Heart left ventricle (tissue), 16 donors: ENCODE data around the gene KLHL35. TPM values are rescaled to one million over a fixed set of nuclear protein-coding genes. Genes with fewer than 3 reads are reported as not detected.

Experiments
- ATAC-seq, 4 donors: fragments of 200-7000 bp; cut with Tn5 transposase; one replicate each; pipeline ENCODE4 v1.9.1; 2020 to 2022; ENCODE audit warnings: moderate library complexity in 4 of 4, mild to moderate bottlenecking in 3 of 4, moderate number of reproducible peaks in 1 of 4
- DNase-seq, 5 donors: peaks; one replicate each; pipeline ENCODE4 v3.0.0-alpha.2; 2020
- H3K27ac ChIP-seq, 12 donors: fragments of 200-600 bp; sonication (generic) in 4 of 12; one replicate each; pipeline versions ENCODE4 v1.5.0 to v1.8.0; 2016 to 2022; ENCODE audit warnings: mild to moderate bottlenecking in 2 of 12
- H3K27me3 ChIP-seq, 9 donors: fragments of 200-600 bp; sonication (generic) in 2 of 9; one replicate each; pipeline versions ENCODE4 v1.5.1 to v1.8.0; 2016 to 2022; ENCODE audit warnings: mild to moderate bottlenecking in 3 of 9
- H3K36me3 ChIP-seq, 9 donors: fragments of 200-600 bp; sonication (generic) in 2 of 9; one replicate each; pipeline versions ENCODE4 v1.5.0 to v1.8.0; 2018 to 2022; ENCODE audit warnings: mild to moderate bottlenecking in 2 of 9
- H3K4me1 ChIP-seq, 12 donors: fragments of 200-600 bp; sonication (generic) in 4 of 12; one replicate each; pipeline versions ENCODE4 v1.5.0 to v1.8.0; 2016 to 2022; ENCODE audit warnings: mild to moderate bottlenecking in 3 of 12
- H3K4me3 ChIP-seq, 12 donors: fragments of 200-600 bp; sonication (generic) in 4 of 12; one replicate each; pipeline versions ENCODE4 v1.5.0 to v1.8.0; 2017 to 2022; ENCODE audit warnings: mild to moderate bottlenecking in 9 of 12, moderate library complexity in 4 of 12
- H3K9me3 ChIP-seq, 12 donors: fragments of 200-600 bp; sonication (generic) in 4 of 12; one replicate each; pipeline versions ENCODE4 v1.5.0 to v1.8.0; 2016 to 2022; ENCODE audit warnings: mild to moderate bottlenecking in 1 of 12
- POLR2A ChIP-seq, 2 donors: fragments of 450-650 bp; IDR thresholded peaks; one replicate each; pipeline ENCODE4 v1.6.1; 2017; ENCODE audit warnings: antibody characterized with exemption in 2 of 2, mild to moderate bottlenecking in 2 of 2, moderate library complexity in 2 of 2
- WGBS, 4 donors: extraction: QIAGEN DNeasy Blood & Tissue Kit in 2 of 4; methylation state at CpG; one replicate each; pipeline versions ENCODE4 v1.1.5 to v1.1.7; 2013 to 2018; 5-methylcytosine and 5-hydroxymethylcytosine counted together
- intact Hi-C, 10 donors: fragments of 100-400 bp; cut with DNase I; formaldehyde crosslinking; loops; one replicate each; pipeline versions ENCODE4 v1.11.1 to v1.14.2; 2022
- polyA plus RNA-seq, 2 donors: library from polyadenylated mRNA; stranded (reverse); fragments of 200-250 nt; gene quantifications; one replicate each; pipeline ENCODE4 v1.2.3, GENCODE V29; 2013
- total RNA-seq, 9 donors: library from RNA; depleted of rRNA in 2 of 9; stranded (reverse); fragments of >200 nt in 2 of 9; fragmentation: NEBNext Ultra II Directional in 3 of 9; extraction: Animal tissue kit (Norgen Biotek cat#: 25700) in 3 of 9; gene quantifications; one replicate each; pipeline versions ENCODE4 v1.1.0 to v1.2.4, GENCODE V29; 2016 to 2023
- TF ChIP-seq, protein P1 (sequence below), 12 donors: fragments of 200-600 bp; sonication (generic) in 4 of 12; IDR thresholded peaks; one replicate each; pipeline versions ENCODE4 v1.5.0 to v1.8.0; 2018 to 2022; ENCODE audit warnings: antibody characterized with exemption in 12 of 12, mild to moderate bottlenecking in 5 of 12
- donor health status: ischemic (EF 13 %, LVEDD 7.1; RV severe dilation, severe dysfunction).
- donor health status: healthy with polysubstance abuse.
- donor health status: DM: no; HTN: yes; CAD: no.
- donor health status: DM: no; HTN: no; CAD: no.
- donor health status: ischemic (EF 25% LVEDD 6.9; RV normal size, moderate dysfunction).
- donor health status: ischemic (EF 25% LVEDD 5.7; RV mildly dilated, moderate dysfunction).
- donor health status: healthy.
- donor health status: DM: yes; HTN: yes; CAD: no.
- donor health status: ischemic (EF 35%, LVEDD 5.7; RV mildly dilated, moderate dysfunction).
- donor health status: nonischemic (EF 11% LVEDD 7.7; RV severe dilation, severe dysfunction).
- donor health status: DM: yes; HTN: yes; CAD: no.
- donor health status: PGD.
- donor health status: ischemic (EF 29% LVEDD 5.4; RV normal size, mild dysfunction).
- donor health status: nonischemic (EF 23%, LVEDD 6.1; RV moderate dilation, normal function).

The KLHL35 gene
- total and polyA plus RNA-seq, 11 donors = 0.11 to 1.1 (median 0.45) TPM; not detected in 1

DNA sequence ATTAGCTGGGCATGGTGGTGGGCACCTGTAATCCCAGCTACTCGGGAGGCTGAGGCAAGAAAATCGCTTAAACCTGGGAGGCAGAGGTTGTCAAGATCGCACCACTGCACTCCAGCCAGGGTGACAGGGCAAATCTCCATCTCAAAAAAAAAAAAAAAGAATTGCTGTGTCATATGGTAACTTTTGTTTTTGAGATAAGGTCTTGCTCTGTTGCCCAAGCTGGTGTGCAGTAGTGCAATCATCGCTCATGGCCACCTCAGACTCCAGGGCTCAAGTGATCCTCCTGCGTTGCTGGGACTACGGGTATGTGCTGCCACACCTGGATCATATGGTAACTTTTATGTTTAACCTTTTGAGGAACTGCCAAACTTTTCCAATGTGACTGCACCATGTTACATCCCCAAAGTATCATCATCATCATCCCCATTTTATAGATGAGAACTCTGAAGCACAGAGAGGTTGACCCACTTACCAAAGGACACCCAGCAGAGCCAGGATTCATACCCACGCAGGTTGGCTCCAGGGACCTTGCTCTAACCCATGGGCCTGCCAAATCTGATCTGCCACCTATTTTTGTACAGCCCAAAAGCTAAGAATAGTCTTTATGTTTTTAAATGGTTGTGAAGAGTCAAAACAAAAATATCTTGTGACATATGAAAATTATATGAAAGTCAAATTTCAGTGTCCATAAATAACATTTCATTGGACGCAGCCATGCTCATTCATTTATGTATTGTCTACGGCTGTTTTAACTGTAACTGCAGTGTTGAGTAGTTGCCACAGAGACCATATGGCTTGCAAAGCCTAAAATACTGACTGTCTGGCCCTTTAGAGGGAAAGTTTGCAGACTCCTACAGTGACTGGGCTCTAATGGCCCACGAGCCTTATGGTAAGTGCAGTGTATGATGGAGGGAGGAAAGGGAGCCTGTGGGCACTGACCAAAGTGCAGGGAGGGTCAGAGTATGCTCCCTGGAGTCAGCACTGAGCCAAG, 47.5 kb upstream of the KLHL35 start:
- WGBS, 4 donors = 80 to 85% (median 81%) methylated on average over 10 of the region's 10 CpGs
- peaks cover 0 to 43% (median 14%) of the 10 kb centered on the region in 12 donors for H3K4me1 ChIP-seq
- H3K9me3 ChIP-seq = no peaks in the 10 kb centered on the region
- no peak for ATAC-seq
- H3K4me3 ChIP-seq = no peak overlapping the region
- H3K36me3 ChIP-seq = no peaks in the 10 kb centered on the region
- no peaks in the 10 kb centered on the region for H3K27me3 ChIP-seq
- intact Hi-C loops = no loop called here
- DNase-seq = no peak
- H3K27ac ChIP-seq = no peak overlapping the region
- TF ChIP-seq POLR2A (IDR thresholded peaks at IDR 0.05) = no peak
- TF ChIP-seq, protein P1, sequence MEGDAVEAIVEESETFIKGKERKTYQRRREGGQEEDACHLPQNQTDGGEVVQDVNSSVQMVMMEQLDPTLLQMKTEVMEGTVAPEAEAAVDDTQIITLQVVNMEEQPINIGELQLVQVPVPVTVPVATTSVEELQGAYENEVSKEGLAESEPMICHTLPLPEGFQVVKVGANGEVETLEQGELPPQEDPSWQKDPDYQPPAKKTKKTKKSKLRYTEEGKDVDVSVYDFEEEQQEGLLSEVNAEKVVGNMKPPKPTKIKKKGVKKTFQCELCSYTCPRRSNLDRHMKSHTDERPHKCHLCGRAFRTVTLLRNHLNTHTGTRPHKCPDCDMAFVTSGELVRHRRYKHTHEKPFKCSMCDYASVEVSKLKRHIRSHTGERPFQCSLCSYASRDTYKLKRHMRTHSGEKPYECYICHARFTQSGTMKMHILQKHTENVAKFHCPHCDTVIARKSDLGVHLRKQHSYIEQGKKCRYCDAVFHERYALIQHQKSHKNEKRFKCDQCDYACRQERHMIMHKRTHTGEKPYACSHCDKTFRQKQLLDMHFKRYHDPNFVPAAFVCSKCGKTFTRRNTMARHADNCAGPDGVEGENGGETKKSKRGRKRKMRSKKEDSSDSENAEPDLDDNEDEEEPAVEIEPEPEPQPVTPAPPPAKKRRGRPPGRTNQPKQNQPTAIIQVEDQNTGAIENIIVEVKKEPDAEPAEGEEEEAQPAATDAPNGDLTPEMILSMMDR (IDR thresholded peaks at IDR 0.05) = no peak

DNA sequence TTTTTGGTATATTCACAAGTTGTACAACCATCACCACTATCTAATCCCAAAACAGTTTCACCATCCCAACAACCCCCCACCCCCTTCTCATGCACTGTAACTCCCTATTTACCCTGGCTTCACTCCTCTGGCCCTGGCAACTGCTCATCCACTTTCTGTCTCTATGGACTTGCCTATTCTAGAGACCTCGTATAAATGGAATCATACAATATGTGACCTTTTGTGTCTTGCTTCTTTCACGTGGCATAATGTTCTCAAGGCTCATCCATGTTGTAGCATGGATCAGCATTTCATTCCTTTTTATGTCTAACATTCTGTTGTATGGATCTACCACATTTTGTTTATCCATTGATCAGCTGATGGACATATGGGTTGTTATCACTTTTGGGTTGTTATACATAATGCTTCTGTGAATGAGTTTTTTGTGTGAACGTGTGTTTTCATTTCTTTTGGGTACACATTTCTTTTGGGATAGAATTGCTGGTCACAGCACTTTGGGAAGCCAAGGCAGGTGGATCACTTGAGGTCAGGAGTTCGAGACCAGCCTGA, 46.7 kb upstream of the KLHL35 start:
- TF ChIP-seq, protein P1 (IDR thresholded peaks at IDR 0.05) = no peak
- TF ChIP-seq POLR2A (IDR thresholded peaks at IDR 0.05) = no peak
- intact Hi-C loops = no loop called here
- ATAC-seq (no peak), DNase-seq (no peak)
- Histone ChIP-seq H3K27ac (no peak overlapping the region), H3K4me3 (no peak overlapping the region), H3K4me1 (peaks cover 0 to 49% (median 21%) of the 10 kb centered on the region in 12 donors), H3K27me3 (no peaks in the 10 kb centered on the region), H3K9me3 (no peaks in the 10 kb centered on the region), H3K36me3 (no peaks in the 10 kb centered on the region)
- WGBS, 4 donors = 65 to 78% (median 70%) methylated on average over 4 of the region's 4 CpGs

DNA sequence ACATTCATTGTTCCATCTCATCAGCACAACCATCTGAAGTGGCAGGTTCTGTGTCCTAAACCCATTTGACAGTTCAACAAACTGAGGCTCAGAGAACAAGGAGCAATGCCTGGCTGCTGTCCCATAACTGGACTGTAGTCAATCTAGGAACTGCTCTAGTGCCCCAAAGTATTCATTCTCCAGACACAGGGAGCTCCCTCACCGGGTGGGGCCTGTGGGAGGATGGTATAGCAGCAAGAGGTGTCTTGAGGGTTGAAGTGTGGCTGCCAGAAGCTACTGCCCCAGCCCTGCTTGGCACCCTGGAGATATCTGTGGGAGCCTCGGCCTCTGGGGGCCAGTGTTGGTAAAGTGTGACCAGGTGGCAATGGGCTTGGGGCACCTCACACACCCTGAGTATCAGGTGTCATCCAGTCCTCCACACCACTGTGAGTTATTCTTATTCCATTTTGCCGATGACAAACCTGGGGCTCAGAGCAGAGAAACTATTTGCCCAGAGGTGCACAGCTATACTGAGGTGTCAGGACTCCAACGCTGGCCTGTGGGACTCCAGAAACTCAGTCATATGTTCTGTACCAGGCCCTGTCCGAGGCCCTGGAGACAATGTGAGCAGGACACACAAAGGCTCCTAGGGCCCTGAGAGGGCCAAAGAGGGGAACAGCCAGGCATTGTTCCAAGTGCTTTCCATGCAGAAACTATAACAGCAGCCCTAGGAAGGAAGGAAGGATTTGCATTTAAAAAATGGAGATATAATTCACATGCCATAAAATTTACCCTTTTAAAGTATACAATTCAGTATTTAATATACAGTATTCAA, 46.0 kb upstream of the KLHL35 start:
- no peak for DNase-seq
- no peak for ATAC-seq
- H3K36me3 ChIP-seq = no peaks in the 10 kb centered on the region
- H3K4me3 ChIP-seq = no peak overlapping the region
- 63 to 83% (median 65%) methylated on average over 4 to 5 of the region's 5 CpGs for WGBS, 4 donors
- no peaks in the 10 kb centered on the region for H3K9me3 ChIP-seq
- no peaks in the 10 kb centered on the region for H3K27me3 ChIP-seq
- peaks cover 0 to 49% (median 21%) of the 10 kb centered on the region in 12 donors for H3K4me1 ChIP-seq
- intact Hi-C loops = no loop called here
- TF ChIP-seq, protein P1 (IDR thresholded peaks at IDR 0.05) = no peak
- TF ChIP-seq POLR2A (IDR thresholded peaks at IDR 0.05) = no peak
- H3K27ac ChIP-seq = no peak overlapping the region

DNA sequence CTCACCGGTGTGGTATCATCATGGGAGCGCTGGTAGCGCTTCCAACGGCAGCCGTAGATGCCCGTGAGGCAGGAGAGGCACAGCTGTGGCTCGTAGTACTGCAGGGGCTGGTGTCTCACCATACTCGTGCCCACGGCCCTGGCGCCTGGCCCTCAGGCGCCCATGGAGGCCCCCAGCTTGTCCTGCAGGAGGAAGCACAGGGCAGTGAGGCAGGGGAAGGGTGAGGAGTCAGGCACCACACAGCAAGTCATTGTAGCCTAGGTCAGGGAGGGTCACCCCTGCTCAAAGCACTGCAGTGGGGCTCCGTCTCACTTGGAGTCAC, 44.6 kb upstream of the KLHL35 start:
- TF ChIP-seq, protein P1 (IDR thresholded peaks at IDR 0.05) = no peak
- TF ChIP-seq POLR2A (IDR thresholded peaks at IDR 0.05) = no peak
- ATAC-seq (no peak), DNase-seq (no peak)
- no peaks in the 10 kb centered on the region for H3K27me3 ChIP-seq
- WGBS, 4 donors = 92 to 94% (median 92%) methylated on average over 9 to 12 of the region's 12 CpGs
- intact Hi-C loops = no loop called here
- H3K4me1 ChIP-seq = peaks cover 0 to 44% (median 20%) of the 10 kb centered on the region in 12 donors
- H3K27ac ChIP-seq = no peak overlapping the region
- no peak overlapping the region for H3K4me3 ChIP-seq
- H3K9me3 ChIP-seq = no peaks in the 10 kb centered on the region
- no peaks in the 10 kb centered on the region for H3K36me3 ChIP-seq
